GM12878 (cell line): ENCODE results near the gene ESYT2. TPM values are rescaled to one million over a fixed set of nuclear protein-coding genes. Genes with fewer than 3 reads are reported as not detected.

ENCODE experiments used
- ATAC-seq: fragments of 200-7000 bp; cut with Tn5 transposase; 3 replicates; pipeline ENCODE4 v1.9.1; 2020; ENCODE audit warnings: mild to moderate bottlenecking, moderate library complexity
- BruUV-seq: library from RNA; stranded (reverse); fragments of 400-500 nt; replicated peaks from 2 replicates; lab custom pipeline; 2021; lab: Mats Ljungman, UMichigan
- CTCF ChIA-PET: fragments of 300-600 bp; sonication (Branson Sonifier 250); formaldehyde crosslinking; extraction: SDS; loops from one replicate; lab custom pipeline; 2021; ENCODE audit warnings: inconsistent platforms; lab: Yijun Ruan, JAX
- POLR2A ChIA-PET: fragments of 350-600 bp; formaldehyde crosslinking; extraction: SDS; loops from one replicate; lab custom pipeline; 2021; ENCODE audit warnings: inconsistent platforms; lab: Charles Lee
- RAD21 ChIA-PET: fragments of 300-600 bp; sonication (Branson Sonifier 250); formaldehyde crosslinking; loops from one replicate; lab custom pipeline; 2023; ENCODE audit warnings: antibody characterized with exemption; ENCODE audit not compliant: unreplicated experiment; lab: Charles Lee
- SMC1A ChIA-PET: fragments of 300-600 bp; sonication (Branson Sonifier 250); formaldehyde crosslinking; loops from one replicate; lab custom pipeline; 2023; ENCODE audit not compliant: unreplicated experiment, uncharacterized antibody; lab: Charles Lee
- DNase-seq: peaks from one replicate; pipeline ENCODE4 v3.0.0-alpha.2; 2011; ENCODE audit warnings: low read depth, low spot score
- FAIRE-seq: peaks from 3 replicates; lab custom pipeline; 2011; peaks lifted over from hg19 to GRCh38; lab: Jason Lieb, UNC
- H2AFZ ChIP-seq: 2 replicates; pipeline ENCODE4 v1.6.0; 2011; ENCODE audit warnings: low read depth, low read length, control low read depth; ENCODE audit not compliant: control insufficient read depth
- H3K27ac ChIP-seq: 2 replicates; pipeline ENCODE4 v1.5.1; 2011; ENCODE audit warnings: control low read depth; ENCODE audit not compliant: control insufficient read depth, insufficient read depth
- H3K27me3 ChIP-seq, 2 experiments: replicated peaks in 1 of 2; 2 replicates each; pipeline versions ENCODE4 v1.6.0 to v1.6.1; 2011; ENCODE audit warnings: low read length in 1 of 2; ENCODE audit not compliant: control insufficient read depth in 2 of 2, insufficient read depth in 2 of 2
- H3K36me3 ChIP-seq, 2 experiments: 2 replicates each; pipeline ENCODE4 v1.5.1; 2011; ENCODE audit warnings: low read length in 1 of 2; ENCODE audit not compliant: control insufficient read depth in 2 of 2, insufficient read depth in 2 of 2
- H3K4me1 ChIP-seq: 2 replicates; pipeline ENCODE4 v1.6.1; 2011; ENCODE audit warnings: mild to moderate bottlenecking, low read length, moderate library complexity, mixed read lengths; ENCODE audit not compliant: control insufficient read depth, insufficient read depth
- H3K4me2 ChIP-seq: 2 replicates; pipeline ENCODE4 v1.6.0; 2011; ENCODE audit warnings: control low read depth; ENCODE audit not compliant: control insufficient read depth, insufficient read depth
- H3K4me3 ChIP-seq: fragments of 200-600 bp; sonication (generic); 2 replicates; pipeline ENCODE4 v1.5.1; 2016
- H3K79me2 ChIP-seq: 2 replicates; pipeline ENCODE4 v1.6.0; 2011; ENCODE audit warnings: low read length; ENCODE audit not compliant: control insufficient read depth, insufficient read depth
- H3K9ac ChIP-seq: 2 replicates; pipeline ENCODE4 v1.8.0; 2011; ENCODE audit warnings: low read length, control low read depth, mixed read lengths; ENCODE audit not compliant: control insufficient read depth, insufficient read depth
- H3K9me3 ChIP-seq: replicated peaks from 3 replicates; pipeline ENCODE4 v1.5.1; 2011; ENCODE audit warnings: mild to moderate bottlenecking, low read length; ENCODE audit not compliant: control insufficient read depth, insufficient read depth
- H4K20me1 ChIP-seq: 2 replicates; pipeline ENCODE4 v1.6.0; 2011; ENCODE audit not compliant: control insufficient read depth, insufficient read depth
- DPF2 ChIP-seq: fragments of 450-650 bp; IDR thresholded peaks from 2 replicates; pipeline ENCODE4 v1.6.1; 2017; ENCODE audit warnings: mild to moderate bottlenecking
- EGR1 ChIP-seq, 2 experiments: IDR thresholded peaks; 1 replicate in 1 of 2; 2 replicates in 1 of 2; pipeline ENCODE4 v1.6.1; 2011 to 2012; ENCODE audit warnings: low read depth in 2 of 2, low read length in 2 of 2, borderline replicate concordance in 1 of 2, mild to moderate bottlenecking in 1 of 2, moderate library complexity in 1 of 2
- ETV6 ChIP-seq, 2 experiments: fragments of 450-650 bp in 1 of 2; IDR thresholded peaks in 1 of 2; conservative IDR thresholded peaks in 1 of 2; 2 replicates each; pipeline ENCODE4 v1.6.1; 2014; ENCODE audit warnings: antibody characterized with exemption in 1 of 2, borderline replicate concordance in 1 of 2, low read depth in 1 of 2, mild to moderate bottlenecking in 1 of 2, moderate library complexity in 1 of 2
- FOXM1 ChIP-seq: IDR thresholded peaks from 2 replicates; pipeline ENCODE4 v1.6.1; 2012; ENCODE audit warnings: low read depth, mild to moderate bottlenecking, inconsistent platforms, low read length, moderate library complexity
- IKZF1 ChIP-seq: fragments of 450-650 bp; conservative IDR thresholded peaks from 2 replicates; pipeline ENCODE4 v1.6.1; 2017; ENCODE audit warnings: antibody characterized with exemption, mild to moderate bottlenecking
- SMAD1 ChIP-seq: fragments of 450-650 bp; IDR thresholded peaks from 2 replicates; pipeline ENCODE4 v1.6.1; 2018; ENCODE audit warnings: mild to moderate bottlenecking, low read depth; ENCODE audit not compliant: partially characterized antibody
- ZNF274 ChIP-seq: IDR thresholded peaks from one replicate; pipeline ENCODE4 v1.8.0; 2011; ENCODE audit not compliant: insufficient read length, insufficient read depth
- WGBS: methylation state at CpG from one replicate; pipeline ENCODE4 v1.1.6; 2016; ENCODE audit warnings: low lambda C conversion rate; ENCODE audit not compliant: insufficient replicate concordance, insufficient coverage; ENCODE audit errors: missing lambda C conversion rate; 5-methylcytosine and 5-hydroxymethylcytosine counted together
- in situ Hi-C: fragments of 300-500 bp; cut with MboI; formaldehyde crosslinking; loops from 9 replicates; pipeline ENCODE4 v1.14.3; 2018; ENCODE audit warnings: mixed read lengths
- intact Hi-C: fragments of 100-400 bp; cut with micrococcal nuclease; formaldehyde crosslinking; loops from one replicate; pipeline ENCODE4 v1.14.2; 2022; ENCODE audit not compliant: unreplicated experiment
- polyA plus RNA-seq, 11 experiments: library from polyadenylated mRNA; depleted of rRNA in 4 of 11; unstranded in 6 of 11; stranded (reverse) in 5 of 11; fragments of >200 nt; fragmentation: Nextera tagmentation in 4 of 11; fragmentation: Illumina TruSeq in 1 of 11; extraction: Ambion mirVana in 4 of 11; extraction: Trizol in 1 of 11; gene quantifications; 1 replicate in 1 of 11; 2 replicates in 10 of 11; pipeline versions ENCODE4 v1.2.1 to v1.2.3, GENCODE V29; 2011 to 2016; ENCODE audit warnings: inconsistent platforms in 2 of 11, missing spikeins in 2 of 11, low read depth in 1 of 11
- total RNA-seq, 4 experiments: library from RNA; depleted of rRNA in 3 of 4; stranded (reverse); fragments of >200 nt in 3 of 4; fragmentation: Illumina TruSeq in 1 of 4; extraction: Trizol in 1 of 4; gene quantifications; 2 replicates each; pipeline versions ENCODE4 v1.2.1 to v1.2.3, GENCODE V29; 2013 to 2021
- TF ChIP-seq, protein P1 (sequence below): IDR thresholded peaks from 2 replicates; pipeline ENCODE4 v1.6.1; 2012; ENCODE audit warnings: mild to moderate bottlenecking, low read depth, low read length
- TF ChIP-seq, protein P2 (sequence below): fragments of 450-650 bp; IDR thresholded peaks from 2 replicates; pipeline ENCODE4 v1.6.1; 2016; ENCODE audit warnings: mild to moderate bottlenecking, moderate library complexity, borderline replicate concordance
- TF ChIP-seq, protein P3 (sequence below): fragments of 450-650 bp; IDR thresholded peaks from 2 replicates; pipeline ENCODE4 v1.6.1; 2017; ENCODE audit warnings: mild to moderate bottlenecking

Gene ESYT2
- total and polyA plus RNA-seq, 10 of the 15 experiments (the other 5 are each of a cell fraction or from before 2014, with no cell fraction given): 1.9 to 44.6 (median 21.4) TPM

DNA sequence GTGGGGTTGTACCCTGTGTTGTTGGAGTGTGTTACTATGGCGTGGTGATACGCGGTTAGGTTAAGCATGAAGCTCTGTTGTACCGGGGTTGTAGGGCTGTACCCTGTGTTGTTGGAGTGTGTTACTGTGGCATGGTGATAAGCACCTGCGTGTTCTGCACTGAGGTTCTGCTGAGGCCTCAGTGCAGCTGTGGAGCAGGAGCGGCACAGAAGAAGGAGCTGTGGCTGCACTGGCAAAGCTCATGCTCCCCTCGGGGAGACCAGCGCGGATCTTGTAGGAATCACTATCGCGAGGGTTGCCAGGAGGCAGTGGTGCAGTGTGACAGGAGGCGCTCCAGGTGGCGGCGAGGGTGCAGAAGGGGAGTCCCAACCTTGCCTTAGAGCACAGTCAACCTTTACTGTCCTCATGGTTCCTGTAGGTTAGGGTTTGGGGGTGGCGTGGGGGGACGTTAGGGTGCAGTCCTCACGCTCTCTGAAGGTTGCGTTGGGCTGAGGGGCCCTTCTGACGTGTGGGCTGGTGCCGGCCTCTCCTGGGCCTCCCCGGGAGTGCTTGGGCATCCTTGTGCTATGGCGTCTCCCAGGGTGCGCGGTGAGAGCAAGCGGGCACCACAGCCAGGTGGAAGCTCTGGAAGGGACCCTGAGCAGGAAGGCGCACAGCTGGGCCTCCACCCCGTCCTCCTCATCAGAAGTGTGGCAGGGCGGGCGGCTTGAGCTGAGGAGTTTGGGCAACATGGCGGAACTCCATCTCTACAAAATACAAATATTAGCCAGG is 38.1 kb upstream of the ESYT2 start (continued):
- TF ChIP-seq, protein P1, sequence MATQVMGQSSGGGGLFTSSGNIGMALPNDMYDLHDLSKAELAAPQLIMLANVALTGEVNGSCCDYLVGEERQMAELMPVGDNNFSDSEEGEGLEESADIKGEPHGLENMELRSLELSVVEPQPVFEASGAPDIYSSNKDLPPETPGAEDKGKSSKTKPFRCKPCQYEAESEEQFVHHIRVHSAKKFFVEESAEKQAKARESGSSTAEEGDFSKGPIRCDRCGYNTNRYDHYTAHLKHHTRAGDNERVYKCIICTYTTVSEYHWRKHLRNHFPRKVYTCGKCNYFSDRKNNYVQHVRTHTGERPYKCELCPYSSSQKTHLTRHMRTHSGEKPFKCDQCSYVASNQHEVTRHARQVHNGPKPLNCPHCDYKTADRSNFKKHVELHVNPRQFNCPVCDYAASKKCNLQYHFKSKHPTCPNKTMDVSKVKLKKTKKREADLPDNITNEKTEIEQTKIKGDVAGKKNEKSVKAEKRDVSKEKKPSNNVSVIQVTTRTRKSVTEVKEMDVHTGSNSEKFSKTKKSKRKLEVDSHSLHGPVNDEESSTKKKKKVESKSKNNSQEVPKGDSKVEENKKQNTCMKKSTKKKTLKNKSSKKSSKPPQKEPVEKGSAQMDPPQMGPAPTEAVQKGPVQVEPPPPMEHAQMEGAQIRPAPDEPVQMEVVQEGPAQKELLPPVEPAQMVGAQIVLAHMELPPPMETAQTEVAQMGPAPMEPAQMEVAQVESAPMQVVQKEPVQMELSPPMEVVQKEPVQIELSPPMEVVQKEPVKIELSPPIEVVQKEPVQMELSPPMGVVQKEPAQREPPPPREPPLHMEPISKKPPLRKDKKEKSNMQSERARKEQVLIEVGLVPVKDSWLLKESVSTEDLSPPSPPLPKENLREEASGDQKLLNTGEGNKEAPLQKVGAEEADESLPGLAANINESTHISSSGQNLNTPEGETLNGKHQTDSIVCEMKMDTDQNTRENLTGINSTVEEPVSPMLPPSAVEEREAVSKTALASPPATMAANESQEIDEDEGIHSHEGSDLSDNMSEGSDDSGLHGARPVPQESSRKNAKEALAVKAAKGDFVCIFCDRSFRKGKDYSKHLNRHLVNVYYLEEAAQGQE: no peak
- TF ChIP-seq IKZF1 (no peak), ETV6 (conservative IDR thresholded peaks at IDR 0.05 in 1 of 2, IDR thresholded peaks at IDR 0.05 in 1 of 2; ENCODE audit: borderline replicate concordance in 1 of 2, low read depth in 1 of 2) (no peak), EGR1 (IDR thresholded peaks at IDR 0.05; ENCODE audit: borderline replicate concordance in 1 of 2, low read depth in 2 of 2, low read length in 2 of 2) (no peak)

DNA sequence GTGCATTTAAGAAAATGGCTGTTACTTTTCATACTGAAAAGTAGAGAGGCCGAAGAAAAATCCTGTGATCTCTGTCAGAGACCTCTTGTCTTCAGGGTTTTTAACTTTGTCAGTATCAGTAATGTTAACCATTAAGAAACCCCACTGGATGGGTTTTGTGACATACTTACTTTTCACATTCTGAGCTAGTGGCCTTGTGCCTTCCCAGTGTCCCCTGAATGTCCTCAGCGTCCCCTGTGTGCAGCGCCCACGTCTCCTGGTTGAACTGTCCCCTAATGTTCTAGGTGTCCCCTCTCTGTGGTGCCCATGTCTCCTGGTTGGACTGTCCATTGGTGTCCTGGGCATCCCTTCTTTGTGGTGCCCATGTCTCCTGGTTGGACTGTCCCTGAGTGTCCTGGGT is 36.7 kb upstream of the ESYT2 start:
- Histone ChIP-seq H3K79me2 (no peaks in the 10 kb centered on the region; the same call in 1 of the 2 replicates), H3K9ac (no peak overlapping the region), H3K27me3 (no peaks in the 10 kb centered on the region), H3K4me2 (no peak overlapping the region), H3K36me3 (peaks cover 0 to under 1% of the 10 kb centered on the region in 2 experiments; a peak in 2 of 4 replicates), H3K4me1 (peaks cover 8% of the 10 kb centered on the region), H3K4me3 (no peak overlapping the region), H4K20me1 (no peaks in the 10 kb centered on the region), H3K9me3 (no peaks in the 10 kb centered on the region), H2AFZ (no peak overlapping the region), H3K27ac (no peak overlapping the region)
- SMC1A ChIA-PET: no interaction called here
- RAD21 ChIA-PET: interaction anchor here (1.3 kb wide), 2 partner anchors 56 to 110 kb away, joined by 3 read pairs; no protein-coding TSS in a partner anchor
- FAIRE-seq: no peak
- BruUV-seq: no TSS peak
- POLR2A ChIA-PET: no interaction called here
- intact Hi-C loops: no loop called here
- no peak for DNase-seq
- ATAC-seq: no peak
- CTCF ChIA-PET: interaction anchor here (0.6 kb wide), 1 partner anchor 861 kb away, joined by 3 read pairs; no protein-coding TSS in a partner anchor
- in situ Hi-C loops: no loop called here
- 98% methylated on average over 4 of the region's 4 CpGs for WGBS
- TF ChIP-seq, protein P2, sequence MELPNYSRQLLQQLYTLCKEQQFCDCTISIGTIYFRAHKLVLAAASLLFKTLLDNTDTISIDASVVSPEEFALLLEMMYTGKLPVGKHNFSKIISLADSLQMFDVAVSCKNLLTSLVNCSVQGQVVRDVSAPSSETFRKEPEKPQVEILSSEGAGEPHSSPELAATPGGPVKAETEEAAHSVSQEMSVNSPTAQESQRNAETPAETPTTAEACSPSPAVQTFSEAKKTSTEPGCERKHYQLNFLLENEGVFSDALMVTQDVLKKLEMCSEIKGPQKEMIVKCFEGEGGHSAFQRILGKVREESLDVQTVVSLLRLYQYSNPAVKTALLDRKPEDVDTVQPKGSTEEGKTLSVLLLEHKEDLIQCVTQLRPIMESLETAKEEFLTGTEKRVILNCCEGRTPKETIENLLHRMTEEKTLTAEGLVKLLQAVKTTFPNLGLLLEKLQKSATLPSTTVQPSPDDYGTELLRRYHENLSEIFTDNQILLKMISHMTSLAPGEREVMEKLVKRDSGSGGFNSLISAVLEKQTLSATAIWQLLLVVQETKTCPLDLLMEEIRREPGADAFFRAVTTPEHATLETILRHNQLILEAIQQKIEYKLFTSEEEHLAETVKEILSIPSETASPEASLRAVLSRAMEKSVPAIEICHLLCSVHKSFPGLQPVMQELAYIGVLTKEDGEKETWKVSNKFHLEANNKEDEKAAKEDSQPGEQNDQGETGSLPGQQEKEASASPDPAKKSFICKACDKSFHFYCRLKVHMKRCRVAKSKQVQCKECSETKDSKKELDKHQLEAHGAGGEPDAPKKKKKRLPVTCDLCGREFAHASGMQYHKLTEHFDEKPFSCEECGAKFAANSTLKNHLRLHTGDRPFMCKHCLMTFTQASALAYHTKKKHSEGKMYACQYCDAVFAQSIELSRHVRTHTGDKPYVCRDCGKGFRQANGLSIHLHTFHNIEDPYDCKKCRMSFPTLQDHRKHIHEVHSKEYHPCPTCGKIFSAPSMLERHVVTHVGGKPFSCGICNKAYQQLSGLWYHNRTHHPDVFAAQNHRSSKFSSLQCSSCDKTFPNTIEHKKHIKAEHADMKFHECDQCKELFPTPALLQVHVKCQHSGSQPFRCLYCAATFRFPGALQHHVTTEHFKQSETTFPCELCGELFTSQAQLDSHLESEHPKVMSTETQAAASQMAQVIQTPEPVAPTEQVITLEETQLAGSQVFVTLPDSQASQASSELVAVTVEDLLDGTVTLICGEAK: no peak
- TF ChIP-seq ZNF274: no peak
- TF ChIP-seq, protein P3, sequence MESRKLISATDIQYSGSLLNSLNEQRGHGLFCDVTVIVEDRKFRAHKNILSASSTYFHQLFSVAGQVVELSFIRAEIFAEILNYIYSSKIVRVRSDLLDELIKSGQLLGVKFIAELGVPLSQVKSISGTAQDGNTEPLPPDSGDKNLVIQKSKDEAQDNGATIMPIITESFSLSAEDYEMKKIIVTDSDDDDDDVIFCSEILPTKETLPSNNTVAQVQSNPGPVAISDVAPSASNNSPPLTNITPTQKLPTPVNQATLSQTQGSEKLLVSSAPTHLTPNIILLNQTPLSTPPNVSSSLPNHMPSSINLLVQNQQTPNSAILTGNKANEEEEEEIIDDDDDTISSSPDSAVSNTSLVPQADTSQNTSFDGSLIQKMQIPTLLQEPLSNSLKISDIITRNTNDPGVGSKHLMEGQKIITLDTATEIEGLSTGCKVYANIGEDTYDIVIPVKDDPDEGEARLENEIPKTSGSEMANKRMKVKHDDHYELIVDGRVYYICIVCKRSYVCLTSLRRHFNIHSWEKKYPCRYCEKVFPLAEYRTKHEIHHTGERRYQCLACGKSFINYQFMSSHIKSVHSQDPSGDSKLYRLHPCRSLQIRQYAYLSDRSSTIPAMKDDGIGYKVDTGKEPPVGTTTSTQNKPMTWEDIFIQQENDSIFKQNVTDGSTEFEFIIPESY: no peak
- TF ChIP-seq FOXM1: no peak
- TF ChIP-seq DPF2: no peak
- TF ChIP-seq SMAD1: no peak
